Fibroblast of mammary gland (primary cell): ENCODE results near the gene DCTN3.

Experiments
- DNase-seq: peaks from one replicate; pipeline ENCODE4 v3.0.0-alpha.2; 2010; ENCODE audit warnings: low read depth
- H3K4me3 ChIP-seq: 2 replicates; pipeline ENCODE4 v1.5.1; 2011; ENCODE audit warnings: low read depth, mild to moderate bottlenecking, low read length, moderate library complexity; ENCODE audit not compliant: control insufficient read depth
- CTCF ChIP-seq: conservative IDR thresholded peaks from 2 replicates; pipeline ENCODE4 v1.5.1; 2011; ENCODE audit warnings: low read depth, low read length, inconsistent platforms; ENCODE audit not compliant: control insufficient read depth, insufficient read depth

Gene DCTN3

DNA sequence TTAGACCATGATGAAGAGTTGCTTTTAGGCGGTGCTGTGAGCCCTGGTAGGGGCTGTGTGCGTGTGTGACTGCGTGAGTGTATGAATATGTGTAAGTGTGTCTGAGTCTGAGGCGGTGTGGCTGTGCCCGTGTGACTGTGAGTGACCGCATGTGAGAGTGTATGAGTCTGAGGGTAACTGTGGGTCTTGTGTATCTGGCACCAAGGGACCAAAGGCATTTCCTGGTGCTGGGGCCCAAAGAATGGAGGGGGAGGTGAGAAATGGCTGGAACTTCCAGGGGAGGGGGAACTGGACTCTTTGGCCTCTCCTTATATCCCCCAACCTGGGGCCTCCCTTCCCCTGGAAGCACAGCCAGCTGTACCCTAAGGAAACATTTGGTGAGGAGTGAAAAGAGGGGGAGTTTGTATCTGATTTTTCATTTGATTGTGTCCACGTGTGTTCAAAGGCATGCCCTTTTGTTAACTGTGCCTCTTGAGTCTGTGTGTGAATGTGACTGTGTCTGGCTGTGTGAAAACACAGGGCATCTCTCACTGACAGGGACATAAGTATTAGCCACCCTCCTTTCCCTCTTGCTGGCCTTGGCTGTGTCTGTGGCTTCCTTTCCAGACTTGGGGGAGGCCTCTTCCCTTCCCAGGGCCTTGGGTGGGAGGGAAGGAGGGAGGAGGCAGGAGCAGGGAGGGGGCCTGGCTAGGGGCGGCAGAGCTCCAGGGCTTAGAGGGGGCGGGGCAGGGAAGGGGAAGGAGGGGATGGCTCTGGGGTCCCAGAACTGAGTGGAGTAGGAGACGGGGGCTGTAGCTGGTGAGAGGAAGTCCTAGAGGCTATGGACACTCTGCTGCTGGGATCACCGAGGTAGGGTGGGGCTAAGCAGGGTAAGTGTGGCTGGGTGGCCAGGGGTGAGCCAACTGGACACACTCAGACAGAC, 33.1 kb upstream of the DCTN3 start:
- DNase-seq, result peak; percentile 41
- no peak overlapping the region for H3K4me3 ChIP-seq
- TF ChIP-seq CTCF, result no peak

GRCh38 chr9:34652602-34653000, 32.3 kb upstream of the DCTN3 start:
- no peak for TF ChIP-seq CTCF
- DNase-seq, result peak; percentile 26
- H3K4me3 ChIP-seq, result peak overlapping the region; percentile 54

GRCh38 chr9:34651876-34652601, 31.7 kb upstream of the DCTN3 start, which contains the start of gene IL11RA:
Gene IL11RA, plus strand, starts transcription at chr9:34652185. Its CDS starts 3,033 bp downstream, at chr9:34655218.
- TF ChIP-seq CTCF, result no peak
- peak; percentile 86 for DNase-seq
- H3K4me3 ChIP-seq, result peak within 1 kb of the TSS; percentile 54

GRCh38 chr9:34651321-34651720, 31.0 kb upstream of the DCTN3 start:
- H3K4me3 ChIP-seq, result peak overlapping the region; percentile 54
- TF ChIP-seq CTCF, result no peak
- DNase-seq, result peak; percentile 72

DNA sequence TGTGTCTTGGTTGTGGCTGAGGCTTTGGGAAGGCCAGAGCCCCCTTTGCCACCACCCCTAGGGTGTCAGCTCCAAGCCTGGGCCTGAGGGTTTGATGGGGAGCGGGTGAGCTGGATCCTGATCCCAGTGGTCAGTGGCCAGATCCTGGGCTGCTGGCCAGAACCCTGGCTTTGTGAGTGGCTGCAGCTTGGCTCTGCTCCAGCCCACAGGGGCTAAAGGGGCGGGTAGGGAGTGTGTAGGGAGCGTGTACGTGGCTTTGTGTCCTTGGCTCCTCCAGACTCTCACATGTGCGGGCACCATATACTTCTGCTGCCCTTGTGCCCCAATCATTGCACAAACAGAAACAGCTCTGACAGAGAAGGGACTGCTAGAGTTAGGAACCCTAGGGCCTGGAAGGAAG, 30.5 kb upstream of the DCTN3 start:
- no peak overlapping the region for H3K4me3 ChIP-seq
- DNase-seq, result peak; percentile 40
- TF ChIP-seq CTCF, result no peak

DNA sequence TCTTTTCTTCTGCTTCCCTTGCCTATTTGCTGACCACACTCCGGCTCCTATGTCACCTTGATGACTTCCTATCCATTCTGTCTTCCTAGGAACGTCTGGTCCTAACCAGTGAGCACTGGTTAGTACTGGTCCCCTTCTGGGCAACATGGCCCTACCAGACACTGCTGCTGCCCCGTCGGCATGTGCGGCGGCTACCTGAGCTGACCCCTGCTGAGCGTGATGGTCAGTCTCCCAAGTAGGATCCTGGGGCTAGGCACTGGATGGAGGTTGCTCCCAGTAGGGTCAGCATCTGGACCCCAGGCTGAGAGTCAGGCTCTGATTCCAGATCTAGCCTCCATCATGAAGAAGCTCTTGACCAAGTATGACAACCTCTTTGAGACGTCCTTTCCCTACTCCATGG, 28.4 kb upstream of the DCTN3 start:
- no peak overlapping the region for H3K4me3 ChIP-seq
- TF ChIP-seq CTCF, result no peak
- no peak for DNase-seq
